Measurements from ENCODE around the gene GIMAP1.
"Not testable (repeated sequence)": the region's sequence is repeated elsewhere in the genome, so short reads cannot be mapped to it uniquely, and the experiment has no call there.

GIMAP1 gene

DNA sequence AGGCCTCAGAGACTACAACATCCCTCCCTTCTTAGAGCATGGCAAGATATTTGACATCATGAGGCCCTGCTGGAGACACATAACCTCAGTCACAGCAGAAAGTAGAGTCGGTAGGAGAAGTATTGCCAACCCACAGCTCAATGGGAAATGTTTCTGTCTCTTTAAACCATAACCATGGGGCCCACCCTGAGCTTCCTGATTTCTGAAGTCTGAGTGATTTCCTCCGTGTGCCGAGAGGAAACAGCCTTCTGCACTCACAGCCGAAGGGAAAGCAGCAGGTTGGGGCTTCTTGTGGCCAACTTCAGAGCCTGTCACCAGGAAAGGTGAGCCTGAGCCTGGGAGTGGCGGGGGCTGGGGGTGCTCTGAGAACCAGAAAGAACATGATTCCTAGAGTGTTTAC, at the start of gene GIMAP1:
TSS of gene GIMAP1 (plus strand) at position 246 of the 400 bp plus-strand sequence. CDS start 2,435 bp downstream, outside the sequence.
- DNase-seq: peak; percentile 60
- peak; percentile 82 for ATAC-seq

DNA sequence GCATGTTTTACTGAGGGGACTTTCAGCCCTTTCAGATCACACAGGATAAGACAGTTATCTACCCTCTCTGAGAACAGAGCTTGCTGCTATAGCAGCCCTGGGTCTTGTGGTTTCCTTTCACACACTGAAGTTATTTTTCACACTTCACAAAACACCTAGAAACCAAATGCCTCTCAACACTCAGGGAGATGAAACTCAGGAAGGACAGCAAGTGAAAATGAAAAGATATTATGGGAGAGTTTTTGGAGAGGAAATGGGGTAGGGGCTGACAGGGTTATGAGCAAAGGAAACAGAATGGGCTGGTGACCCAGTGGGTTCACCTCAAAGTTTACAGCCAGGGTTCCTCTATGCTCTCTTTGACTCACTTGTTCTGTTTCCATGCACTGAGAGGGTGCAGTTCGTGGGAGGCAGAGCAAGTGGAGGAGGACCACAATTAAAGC, 47.9 kb upstream of the GIMAP1 start:
- ATAC-seq (peak; percentile 84), DNase-seq (peak; percentile 54)

DNA sequence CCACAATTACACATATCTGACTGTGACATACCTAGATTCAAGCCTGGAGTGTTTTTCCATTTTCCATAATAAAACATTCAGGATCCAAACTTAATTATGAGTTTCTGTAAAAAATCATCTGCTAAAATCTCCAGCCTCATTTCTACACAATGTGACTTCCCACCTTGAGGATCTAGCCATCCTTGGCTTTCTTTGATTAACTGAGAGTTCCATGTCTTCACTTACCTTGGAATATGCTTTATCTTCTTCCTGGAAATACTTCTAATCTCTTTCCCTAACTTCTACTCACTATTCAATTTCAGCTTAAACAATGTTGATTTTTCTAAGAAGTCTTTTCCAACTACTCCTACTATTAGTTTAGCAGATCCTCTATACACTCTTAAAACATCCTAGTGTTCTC, 47.4 kb upstream of the GIMAP1 start:
- DNase-seq: no peak
- no peak for ATAC-seq

DNA sequence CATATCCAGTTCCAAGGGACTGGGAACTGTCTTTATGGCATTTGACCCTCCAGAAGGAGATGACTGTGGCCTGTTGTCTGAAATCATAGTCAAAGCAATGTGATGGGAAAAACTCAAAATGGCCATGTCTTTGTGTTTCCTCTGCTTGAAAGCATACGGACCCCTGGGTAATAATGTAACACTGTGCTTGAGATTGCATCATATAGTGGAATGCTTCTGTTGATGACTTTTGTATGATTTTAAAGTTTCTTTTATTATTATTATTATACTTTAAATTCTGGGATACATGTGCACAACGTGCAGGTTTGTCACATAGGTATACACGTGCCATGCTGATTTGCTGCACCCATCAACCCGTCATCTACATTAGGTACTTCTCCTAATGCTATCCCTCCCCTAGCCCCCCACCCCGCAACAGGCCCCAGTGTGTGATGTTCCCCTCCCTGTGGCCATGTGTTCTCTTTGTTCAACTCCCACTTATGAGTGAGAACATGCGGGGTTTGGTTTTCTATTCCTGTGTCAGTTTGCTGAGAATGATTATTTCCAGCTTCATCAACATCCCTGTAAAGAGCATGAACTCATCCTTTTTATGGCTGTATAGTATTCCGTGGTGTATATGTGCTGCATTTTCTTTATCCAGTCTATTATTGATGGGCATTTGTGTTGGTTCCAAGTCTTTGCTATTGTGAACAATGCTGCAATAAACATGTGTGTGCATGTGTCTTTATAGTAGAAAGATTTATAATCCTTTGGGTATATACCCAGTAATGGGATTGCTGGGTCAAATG, 44.4 kb upstream of the GIMAP1 start:
- not testable (repeated sequence) for ATAC-seq, DNase-seq

DNA sequence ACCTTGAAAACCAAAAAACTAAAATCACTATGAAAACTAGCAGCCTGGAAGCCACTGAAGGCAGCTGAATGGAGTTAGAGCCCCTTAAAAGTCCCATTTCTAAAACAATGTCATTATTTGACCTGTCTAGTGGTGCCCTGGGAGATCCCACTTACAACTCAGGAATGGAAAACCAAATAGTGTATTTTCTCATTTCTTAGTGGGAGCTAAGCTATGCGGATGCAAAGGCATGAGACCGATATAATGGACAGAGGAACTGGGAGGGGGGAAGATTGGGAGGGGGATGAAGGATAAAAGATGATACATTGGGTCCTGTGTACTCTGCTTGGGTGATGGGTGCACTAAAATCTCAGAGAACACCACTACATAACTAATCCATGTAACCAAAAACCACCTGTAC, 40.7 kb upstream of the GIMAP1 start:
- no peak for DNase-seq

DNA sequence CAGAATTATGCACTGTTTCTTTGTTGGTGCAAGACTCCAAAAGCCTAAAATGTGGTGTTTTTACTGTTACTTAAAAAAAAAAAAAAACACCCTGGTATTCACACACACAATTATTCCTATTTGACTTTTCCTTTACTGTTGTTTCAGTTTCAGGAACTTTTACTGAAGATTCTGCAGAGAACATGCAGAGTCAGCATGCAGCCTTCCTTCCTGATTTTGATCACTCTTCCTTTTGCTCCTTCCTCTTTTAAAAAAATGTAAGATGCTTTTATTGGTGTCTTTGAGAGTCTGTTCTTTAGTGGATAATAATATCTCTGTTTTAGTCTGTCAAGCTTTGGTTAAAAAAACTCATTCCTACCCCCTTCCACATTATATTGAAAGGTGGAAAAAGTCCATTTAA, 40.1 kb upstream of the GIMAP1 start:
- ATAC-seq: peak; percentile 9
- not testable (repeated sequence) for DNase-seq

More for the DNA sequence above, 40.7 kb upstream of the GIMAP1 start:
- ATAC-seq: no peak

DNA sequence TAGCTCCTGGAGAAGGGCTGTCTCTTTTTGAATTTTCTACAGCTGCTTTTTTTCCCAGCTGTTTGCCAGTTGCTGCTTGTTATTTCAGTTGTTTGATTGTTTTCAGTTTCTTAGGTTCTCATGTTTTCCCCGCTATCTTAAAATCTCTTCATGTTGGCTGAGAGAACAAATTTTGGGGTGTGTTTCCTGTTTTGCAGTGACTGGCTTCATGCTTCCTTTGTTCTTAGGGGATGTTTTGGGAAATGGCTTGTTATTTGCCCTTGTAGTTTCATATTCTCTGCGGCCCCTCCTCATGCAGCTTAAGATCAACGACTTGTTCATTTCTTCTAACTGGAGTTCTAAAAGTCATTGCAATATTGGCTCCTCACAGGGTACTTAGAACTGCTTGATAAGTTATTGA, 39.6 kb upstream of the GIMAP1 start:
- ATAC-seq, DNase-seq: not testable (repeated sequence)

DNA sequence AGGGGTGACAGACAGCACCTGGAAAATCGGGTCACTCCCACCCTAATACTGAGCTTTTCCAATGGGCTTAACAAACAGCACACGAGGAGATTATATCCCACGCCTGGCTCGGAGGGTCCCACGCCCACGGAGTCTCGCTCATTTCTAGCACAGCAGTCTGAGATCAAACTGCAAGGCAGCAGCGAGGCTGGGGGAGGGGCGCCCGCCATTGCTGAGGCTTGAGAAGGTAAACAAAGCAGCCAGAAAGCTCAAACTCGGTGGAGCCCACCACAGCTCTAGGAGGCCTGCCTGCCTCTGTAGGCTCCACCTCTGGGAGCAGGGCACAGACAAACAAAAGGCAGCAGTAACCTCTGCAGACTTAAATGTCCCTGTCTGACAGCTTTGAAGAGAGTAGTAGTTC, 37.8 kb upstream of the GIMAP1 start:
- DNase-seq: peak; percentile 42
- ATAC-seq: not testable (repeated sequence)

DNA sequence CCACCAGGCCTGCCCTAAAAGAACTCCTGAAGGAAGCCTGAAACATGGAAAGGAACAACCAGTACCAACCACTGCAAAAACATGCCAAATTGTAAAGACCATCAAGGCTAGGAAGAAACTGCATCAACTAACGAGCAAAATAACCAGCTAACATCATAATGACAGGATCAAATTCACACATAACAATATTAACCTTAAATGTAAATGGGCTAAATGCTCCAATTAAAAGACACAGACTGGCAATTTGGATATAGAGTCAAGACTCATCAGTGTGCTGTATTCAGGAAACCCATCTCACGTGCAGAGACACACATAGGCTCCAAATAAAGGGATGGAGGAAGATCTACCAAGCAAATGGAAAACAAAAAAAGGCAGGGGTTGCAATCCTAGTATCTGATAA, 36.0 kb upstream of the GIMAP1 start:
- ATAC-seq, DNase-seq: not testable (repeated sequence)

DNA sequence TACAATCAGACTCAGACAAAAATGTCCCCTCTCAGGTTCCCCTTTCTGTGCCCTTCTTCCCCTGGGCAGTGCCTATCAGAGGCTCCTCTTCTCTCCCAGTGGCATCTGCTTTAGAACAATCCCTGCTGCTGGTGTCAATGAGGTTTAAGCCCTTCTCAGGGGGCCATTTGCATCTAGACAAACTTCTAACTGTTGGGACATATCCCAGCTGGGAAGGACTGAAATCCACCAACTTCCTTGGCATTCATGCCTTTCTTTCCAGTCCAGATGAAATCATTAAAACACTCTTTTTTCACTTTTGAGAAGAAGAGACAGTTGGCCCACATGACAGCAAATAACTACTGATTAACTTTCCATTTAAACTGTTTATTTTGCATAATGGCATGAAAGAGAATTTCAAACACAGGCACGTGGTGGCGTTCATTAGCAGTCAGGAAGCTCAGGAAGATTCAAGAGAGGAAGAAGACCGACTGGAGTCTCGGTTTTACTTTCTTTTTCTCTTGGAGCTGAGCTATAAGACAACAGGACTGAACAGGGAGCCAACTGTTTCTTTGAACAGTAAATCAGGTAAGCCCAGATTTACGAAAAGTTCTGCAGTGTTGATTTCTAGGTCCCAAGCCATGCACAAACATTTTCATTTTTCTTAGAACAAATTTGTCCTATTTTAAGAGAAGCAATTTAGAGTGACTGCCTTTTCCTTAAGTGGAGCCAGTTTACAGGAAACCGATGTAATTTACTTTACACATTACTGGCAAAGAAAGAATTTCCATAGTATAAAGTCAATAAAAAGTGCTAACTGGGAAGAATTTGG, 31.0 kb upstream of the GIMAP1 start, which contains the start of gene GIMAP2:
TSS of gene GIMAP2 (plus strand) at position 488 of the 811 bp plus-strand sequence. CDS start 1,354 bp downstream, outside the sequence.
- ATAC-seq: peak; percentile 80
- DNase-seq: peak; percentile 31

DNA sequence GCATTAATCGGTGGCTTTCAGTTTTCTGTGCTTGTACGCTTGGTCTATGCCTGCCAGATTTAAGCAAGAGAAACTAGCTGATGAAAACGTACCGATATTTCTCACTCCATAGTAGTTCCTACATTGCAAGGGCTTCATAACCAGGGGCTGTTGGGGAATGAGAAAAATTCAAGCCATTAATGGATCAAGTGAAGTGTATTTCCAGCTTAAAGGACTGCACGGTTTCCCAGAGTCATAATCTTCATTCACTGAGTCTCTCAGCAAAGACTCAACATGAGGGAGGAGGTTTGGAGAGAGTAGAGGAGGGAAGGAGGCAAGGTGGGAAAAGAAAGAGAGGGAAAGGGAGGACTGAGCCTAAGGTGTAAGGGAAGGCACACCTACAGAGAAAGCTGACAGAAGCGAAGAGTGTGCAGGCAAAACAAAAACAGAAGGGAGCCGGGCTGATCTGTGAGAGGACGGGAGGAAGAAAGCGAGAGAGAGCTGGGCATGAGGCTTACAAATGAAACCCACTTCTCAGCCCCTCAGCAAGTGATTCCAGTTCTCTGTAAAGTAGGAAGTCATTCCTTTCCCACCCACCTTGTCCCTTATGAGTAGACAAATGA, 30.3 kb upstream of the GIMAP1 start:
- ATAC-seq (peak; percentile 44), DNase-seq (no peak)

DNA sequence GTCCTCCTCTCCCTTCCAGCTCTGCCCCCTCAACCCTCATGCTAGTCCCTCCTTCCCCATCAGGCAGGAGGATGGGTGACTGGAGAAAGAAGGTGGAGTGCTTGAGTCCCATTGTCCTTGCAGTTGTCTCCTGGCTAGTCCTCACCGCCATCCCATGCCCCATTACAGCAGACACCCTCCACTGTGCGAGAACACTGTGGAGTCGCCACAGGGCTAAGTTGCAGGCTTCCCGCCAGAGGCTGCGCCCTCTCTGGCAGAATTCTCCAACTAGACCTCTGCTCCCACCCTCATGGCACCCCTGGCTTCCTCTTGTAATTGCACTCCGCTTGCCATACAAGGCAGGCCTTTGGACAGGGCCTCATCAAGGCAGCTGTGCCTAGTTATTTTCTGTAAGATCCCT, 27.8 kb upstream of the GIMAP1 start:
- ATAC-seq (no peak), DNase-seq (no peak)

DNA sequence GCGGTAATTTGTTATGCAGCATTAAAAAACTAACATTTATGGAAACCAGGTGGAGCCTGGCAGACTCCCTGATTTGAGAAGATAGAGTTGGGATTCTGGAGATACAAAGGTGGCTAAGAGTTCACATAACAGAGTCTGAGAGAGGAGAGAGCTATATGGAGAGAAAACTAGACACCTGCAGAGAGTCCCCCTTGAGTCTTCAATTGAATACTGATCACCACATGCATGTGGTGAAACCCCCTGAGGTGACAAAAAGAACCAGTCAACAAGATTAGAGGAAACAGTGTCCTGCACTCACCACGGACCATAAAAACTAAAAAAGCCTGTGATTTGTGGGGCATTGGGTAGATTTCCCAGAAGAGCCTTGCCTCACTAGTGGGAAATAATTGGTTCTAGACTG, 20.8 kb upstream of the GIMAP1 start:
- DNase-seq: no peak
- no peak for ATAC-seq

DNA sequence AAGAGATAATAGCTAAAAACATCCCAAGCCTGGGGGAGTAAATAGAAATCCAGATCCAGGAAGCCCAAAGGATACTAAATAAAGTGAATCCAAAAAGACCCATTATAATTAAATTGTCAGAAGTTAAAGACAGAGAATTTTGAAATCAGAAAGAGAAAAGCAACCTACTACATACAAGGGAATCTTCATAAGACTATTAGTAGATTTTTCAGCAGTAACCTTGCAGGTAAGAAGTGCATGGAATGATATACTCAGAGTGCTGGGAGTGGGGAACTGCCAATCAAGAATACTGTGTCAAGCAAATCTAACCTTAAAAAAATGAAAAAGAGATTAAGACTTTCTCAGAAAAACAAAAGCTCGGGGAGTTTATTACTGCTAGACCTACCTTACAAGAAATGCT, 13.2 kb upstream of the GIMAP1 start:
- no peak for ATAC-seq
- no peak for DNase-seq

DNA sequence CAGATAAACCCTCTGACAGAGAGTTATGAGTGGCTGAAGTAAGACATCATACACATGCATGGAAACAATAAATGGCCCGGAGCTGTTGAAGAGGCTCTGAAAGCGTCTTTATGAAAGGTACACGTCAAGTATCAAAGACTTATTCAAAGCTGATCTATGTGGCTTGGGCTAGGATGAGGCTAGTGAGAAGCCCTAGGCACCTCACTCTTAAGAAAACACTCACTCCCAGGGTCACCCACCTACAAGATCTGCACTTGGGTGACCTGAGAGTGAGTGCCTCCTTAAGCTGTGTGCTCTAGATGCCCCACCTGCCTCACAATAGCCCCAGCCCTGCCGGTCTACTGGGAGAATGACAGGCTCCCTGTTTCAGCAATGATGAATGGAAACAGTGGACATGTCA, 1.1 kb upstream of the GIMAP1 start:
- ATAC-seq: peak; percentile 48
- DNase-seq: no peak

DNA sequence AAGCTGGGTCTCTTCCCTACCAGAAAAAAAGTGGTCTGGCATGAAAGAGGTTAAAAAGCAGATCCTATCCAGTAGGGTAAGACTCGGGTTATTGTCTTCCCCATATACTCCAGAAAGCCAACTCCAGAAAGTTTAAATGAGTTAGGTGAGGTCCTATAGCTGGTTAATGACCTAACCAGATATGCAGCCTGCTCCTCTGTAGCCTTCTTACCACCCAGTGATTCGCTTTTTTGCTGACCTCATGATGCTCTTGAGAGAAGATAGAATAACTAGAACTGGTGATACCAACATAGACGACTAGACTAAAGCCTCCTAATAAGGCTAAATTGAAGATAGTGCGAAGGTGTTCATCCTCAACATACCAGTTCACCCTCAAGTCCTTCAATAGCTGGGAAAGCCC, 675 bp upstream of the GIMAP1 start:
- DNase-seq: no peak
- no peak for ATAC-seq

DNA sequence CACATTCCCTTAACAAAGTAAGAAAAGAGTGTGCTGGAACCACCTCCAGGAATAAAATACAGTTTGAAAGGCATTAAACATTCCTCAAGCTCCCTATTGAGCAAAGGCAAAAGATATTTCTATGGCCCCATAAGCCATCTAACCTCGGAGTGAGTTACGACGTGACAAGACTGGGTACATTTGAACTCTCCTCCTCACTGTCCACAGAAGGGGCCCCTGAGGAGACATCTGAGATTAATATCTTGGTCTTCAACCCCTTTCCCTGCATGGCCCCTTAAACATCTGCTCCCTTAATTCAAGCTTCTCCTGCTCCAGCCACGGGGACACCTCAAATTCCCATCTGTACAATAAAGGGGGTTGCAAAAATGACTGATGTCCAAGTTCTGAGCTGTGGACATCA, 526 bp downstream of the GIMAP1 start:
- ATAC-seq (no peak), DNase-seq (no peak)

DNA sequence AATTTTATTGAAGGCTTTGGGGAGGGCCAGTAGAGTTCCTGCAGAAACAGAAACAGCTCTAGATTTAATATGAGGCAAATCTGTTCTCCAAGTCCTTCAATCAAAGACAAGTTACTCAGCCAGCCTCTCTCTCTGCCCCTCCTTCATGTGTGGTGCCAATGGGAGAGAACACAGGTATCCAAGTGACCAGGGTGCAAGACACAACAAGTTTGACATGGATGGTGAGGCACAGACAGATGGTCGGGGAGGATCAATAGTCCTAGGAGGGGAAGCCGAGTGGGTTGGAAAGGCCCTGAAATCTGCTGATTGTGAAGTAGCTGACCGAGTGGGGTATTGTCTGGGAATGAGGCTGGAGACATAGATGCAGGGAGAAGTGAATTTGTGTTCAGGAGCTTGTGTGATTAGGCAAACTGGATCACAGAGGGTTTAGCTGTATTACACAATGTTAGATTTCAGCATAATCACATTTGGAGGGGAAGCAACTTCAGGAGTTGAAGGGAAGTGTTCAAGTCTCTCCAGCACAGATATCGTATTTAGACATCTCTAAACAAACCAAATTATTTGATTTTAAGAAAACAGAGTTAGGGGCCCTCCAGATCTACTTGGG, 1.5 kb downstream of the GIMAP1 start:
- no peak for ATAC-seq
- no peak for DNase-seq

DNA sequence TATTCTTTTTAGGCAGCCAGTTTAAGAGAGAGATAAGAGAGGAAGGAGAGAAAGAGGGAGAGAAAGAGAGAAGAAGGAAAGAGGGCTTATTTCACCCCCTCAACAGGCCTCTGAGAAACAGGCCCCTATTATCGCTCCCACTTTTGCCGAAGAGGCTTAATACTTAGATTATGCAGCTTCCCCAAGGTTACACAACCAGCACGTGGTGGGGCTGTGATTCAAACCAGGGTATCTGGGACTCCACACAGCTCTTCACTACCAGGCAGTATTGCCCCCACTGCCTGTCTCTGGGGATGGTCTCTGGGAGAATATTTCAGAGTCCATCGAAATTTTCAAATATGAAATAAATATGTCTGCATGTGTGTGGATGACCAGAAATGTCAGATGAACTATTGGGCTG, 3.0 kb downstream of the GIMAP1 start:
- no peak for ATAC-seq
- DNase-seq: no peak

DNA sequence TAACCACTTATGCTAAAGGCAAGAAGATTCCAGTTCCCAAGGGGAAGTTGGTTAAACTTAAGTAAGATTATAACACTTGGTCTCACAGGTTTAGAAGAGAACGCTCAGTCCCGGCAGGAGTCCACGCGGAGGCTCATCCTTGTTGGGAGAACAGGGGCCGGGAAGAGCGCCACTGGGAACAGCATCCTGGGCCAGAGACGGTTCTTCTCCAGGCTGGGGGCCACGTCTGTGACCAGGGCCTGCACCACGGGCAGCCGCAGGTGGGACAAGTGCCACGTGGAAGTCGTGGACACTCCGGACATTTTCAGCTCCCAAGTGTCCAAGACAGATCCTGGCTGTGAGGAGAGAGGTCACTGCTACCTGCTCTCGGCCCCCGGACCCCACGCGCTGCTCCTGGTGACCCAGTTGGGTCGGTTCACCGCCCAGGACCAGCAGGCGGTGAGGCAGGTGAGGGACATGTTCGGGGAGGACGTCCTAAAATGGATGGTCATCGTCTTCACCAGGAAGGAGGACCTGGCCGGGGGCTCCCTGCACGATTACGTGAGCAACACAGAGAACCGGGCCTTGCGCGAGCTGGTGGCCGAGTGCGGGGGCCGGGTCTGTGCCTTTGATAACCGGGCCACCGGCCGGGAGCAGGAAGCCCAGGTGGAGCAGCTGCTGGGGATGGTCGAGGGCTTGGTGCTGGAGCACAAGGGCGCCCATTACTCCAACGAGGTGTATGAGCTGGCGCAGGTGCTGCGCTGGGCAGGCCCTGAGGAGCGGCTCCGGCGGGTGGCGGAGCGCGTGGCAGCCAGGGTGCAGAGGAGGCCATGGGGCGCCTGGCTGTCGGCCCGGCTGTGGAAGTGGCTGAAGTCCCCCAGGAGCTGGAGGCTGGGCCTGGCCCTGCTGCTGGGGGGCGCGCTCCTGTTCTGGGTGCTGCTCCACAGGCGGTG, 3.8 kb downstream of the GIMAP1 start:
- ATAC-seq (no peak), DNase-seq (no peak)

DNA sequence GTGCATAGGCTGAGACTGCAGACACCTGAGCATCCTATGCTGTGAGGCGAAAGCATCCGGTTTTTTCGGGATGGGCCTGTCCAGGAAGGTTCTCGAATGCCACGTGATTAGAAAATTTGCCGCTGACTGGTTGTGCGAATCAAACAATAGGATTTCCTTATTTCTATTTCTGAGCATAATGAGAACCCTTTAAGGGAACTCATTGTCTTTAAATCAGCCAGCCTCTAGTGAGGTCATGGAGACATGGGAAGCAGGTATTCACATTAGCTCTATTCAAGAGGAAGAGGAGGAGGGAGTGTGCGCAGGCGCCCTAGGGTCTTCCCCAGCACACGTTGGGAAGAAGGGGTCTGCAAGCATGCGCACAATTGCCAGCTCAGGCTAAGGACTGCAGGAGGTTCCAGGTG, 5.6 kb downstream of the GIMAP1 start:
- DNase-seq: no peak
- no peak for ATAC-seq
